GM19240 (cell line): ENCODE data around the gene EVC.

Experiments used
- DNase-seq: peaks from one replicate; pipeline ENCODE4 v3.0.0; 2011; ENCODE audit warnings: low spot score; ENCODE audit not compliant: insufficient read length

Gene EVC

DNA sequence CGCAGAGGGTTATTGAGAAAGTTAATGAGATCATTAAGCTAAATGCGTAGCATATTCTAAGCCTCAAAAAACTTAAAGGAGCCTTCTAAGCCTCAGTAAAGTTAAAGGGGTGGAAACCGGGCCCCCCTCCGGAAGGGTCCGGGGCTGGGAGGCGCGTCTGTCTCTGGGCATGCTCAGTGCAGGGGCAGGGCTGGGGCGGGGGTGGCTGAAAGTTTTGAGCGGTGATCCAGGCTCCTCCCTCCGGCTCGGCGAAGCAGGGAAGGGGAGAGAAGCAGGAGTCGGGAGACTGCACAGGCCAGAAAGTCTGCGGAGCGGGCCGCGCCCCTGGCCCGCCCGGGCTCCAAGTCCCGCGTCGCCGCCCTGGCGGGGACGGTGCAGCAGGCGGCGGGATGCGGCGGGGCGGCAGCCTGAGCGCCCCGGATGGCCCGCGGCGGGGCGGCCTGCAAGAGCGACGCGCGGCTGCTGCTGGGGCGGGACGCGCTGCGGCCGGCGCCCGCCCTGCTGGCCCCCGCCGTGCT lies at the start of gene EVC:
Gene EVC, plus strand, starts transcription at position 241 of the 518 bp plus-strand sequence. Its CDS starts 180 bp downstream, at position 421.
- no peak for DNase-seq

DNA sequence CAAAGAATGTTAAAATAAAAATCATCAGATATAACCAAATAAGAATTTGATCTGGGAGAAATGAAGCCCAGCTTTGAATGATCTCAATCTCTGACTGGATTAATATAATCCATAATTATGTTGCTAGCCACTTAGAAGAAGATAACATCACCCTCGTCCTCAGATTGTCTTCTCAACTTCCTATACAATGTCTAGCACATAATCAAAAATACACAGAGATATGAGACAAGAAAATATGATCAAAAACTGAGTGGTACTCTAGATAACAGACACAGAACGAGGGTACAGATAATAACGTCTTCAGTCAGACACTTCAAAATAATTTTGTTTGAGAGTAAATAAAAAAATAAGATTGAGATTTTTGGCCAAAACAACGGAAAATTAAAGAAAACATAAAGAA lies 49.8 kb upstream of the EVC start:
- no peak for DNase-seq

DNA sequence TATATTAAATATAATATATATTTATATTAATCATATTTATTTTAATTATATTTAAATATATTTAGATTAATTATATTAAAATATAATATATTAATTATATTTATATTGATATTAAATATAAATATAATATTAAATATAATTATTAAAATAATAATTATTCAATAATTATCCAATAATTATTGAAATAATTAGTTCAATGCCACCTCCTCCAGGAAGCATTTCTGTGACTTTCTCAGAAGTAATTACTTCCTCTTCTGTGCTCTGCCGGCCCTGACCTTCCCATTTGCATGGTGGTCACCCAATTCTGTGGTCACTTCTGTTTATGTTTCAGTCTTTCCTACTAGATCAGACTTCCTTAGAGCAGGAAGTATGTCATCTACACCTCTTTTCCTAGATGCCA lies 48.4 kb upstream of the EVC start:
- DNase-seq = no peak

DNA sequence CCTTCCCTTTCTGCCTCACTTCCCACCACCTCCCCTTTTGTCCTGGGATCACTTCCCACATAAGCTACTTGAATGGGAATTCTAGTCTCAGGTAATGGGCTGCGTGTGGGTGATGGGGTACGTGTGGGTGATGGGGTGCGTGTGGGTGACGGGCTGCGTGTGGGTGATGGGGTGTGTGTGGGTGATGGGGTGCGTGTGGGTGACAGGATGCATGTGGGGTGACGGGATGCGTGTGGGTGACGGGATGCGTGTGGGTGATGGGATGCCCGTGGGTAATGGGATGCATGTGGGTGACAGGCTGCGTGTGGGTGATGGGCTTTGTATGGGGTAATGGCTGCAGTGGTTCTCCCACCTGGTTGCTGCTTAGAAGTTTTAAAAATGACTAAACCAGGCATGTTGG lies 46.2 kb upstream of the EVC start:
- DNase-seq = no peak

DNA sequence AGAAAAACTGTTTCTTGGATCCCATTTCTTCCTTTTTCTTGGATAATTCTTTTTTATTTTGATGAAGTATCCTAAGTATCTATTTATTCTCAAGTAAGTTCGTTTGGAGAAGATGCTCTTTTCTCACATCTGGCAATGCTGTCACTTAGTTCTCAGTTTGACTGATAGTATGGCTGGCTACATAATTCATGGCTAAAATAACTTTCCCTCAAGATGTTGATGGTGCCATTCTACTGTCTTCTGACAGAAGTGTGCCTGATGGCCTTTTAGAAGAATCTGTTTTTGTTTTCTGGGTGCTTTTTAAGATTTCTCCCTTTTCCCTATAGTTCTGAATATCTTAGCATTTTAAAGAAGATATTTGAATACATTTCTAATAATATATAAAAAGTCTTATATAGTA lies 44.3 kb upstream of the EVC start:
- no peak for DNase-seq

DNA sequence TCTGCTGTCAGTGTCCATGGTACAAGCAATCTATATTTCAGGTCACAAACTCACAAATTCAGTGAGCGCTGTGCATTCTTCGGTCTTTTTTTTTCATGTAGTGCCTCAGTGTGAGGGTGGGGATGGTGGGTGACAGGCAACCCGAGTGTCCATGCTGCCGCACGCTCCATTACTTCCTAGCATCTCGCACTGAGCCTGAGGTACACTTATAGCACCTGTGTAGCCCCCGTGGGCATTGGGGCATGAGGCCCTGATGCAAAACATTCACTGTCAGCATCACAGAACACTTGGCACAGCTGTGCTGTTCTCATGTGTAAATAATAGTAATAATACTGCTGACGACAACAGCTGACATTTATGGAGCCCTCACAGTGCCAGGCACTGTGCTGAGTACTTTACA lies 34.2 kb upstream of the EVC start:
- no peak for DNase-seq

DNA sequence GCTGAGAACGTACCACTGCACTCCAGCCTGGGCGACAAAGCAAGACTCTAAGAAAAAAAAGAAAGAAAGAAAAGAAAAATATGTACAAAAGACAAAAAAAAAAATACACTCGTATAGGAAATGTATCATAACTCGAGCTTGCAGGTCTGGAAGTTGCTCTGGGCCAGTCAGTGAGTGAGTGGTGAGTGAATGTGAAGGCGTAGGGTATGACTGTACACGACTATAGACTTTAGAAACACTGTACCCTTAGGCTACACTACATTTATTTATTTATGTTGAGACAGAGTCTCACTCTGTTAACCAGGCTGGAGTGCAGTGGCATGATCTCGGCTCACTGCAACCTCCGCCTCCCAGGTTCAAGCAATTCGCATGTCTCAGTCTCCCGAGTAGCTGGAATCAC lies 32.0 kb upstream of the EVC start:
- no peak for DNase-seq

DNA sequence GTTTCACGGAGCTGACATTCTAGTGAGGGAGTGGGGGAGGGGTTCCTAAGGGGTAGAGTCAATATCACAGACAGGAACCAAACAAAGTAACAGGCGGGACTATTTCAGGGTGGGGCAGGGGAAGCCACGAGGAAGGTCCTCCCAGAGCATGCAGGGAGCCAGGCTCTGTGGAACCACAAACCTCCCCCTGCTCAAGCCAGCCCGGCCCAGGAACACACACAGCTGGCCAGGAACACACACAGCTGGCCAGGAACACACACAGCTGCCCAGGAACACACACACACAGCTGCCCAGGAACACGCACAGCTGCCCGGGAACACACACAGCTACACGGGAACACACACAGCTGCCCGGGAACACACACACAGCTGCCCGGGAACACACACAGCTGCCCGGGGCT lies 27.4 kb upstream of the EVC start:
- no peak for DNase-seq

DNA sequence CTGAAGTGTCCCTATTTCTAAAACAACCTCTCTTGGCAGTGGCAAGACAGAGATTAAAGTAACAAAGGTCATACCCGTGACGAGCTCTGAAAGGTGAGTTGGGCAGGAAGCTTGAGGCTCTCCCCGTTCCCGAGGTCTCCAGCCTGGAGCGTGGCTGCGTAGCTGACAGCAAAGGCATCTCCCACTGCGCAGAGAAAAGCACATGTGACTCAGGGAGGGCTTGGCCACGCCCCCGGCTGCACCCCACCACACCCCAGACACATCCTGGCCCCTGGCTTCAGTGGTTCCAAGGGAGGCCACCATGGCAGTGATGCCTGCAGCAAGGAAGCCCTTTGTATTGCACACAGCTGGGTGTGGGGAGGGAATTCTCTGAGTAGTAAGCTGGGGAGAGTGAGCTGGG lies 25.7 kb upstream of the EVC start:
- no peak for DNase-seq

DNA sequence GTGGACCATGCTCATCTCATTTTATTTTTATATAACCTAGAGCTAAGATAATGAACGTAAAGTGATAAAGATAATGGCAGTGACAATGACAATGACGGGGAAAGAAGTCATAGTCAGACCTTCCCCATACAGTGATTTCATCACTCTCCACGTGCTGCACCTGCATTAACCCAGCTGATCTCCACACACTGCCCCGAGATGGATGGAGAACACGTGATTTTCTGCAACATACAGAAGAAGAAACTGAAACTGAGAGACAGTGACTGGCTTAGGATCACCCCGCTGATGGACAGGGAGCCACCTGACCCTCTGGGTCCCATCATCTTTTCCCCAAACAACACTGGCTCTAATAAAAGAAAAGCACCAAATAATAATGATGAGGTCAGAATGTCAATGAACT lies 24.7 kb upstream of the EVC start:
- no peak for DNase-seq

DNA sequence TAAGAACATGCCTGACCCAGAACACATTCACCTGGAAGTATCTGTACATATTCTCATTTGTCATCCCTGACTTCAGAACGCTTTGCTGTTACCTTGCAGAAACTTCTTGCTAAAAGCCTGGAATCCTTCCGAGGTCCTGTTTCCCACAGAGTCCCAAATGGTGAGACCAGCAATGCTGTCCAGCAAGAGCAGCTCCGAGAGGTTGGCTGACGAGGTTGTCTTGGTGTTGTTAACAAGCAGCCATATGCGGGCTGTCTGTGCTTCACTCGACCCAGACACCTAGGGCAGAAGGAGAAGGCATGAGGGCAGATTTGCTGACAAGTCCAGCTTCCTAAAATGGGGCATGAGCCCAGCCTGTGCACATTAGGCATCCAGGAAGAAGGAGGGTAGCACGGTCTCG lies 21.9 kb upstream of the EVC start:
- no peak for DNase-seq

DNA sequence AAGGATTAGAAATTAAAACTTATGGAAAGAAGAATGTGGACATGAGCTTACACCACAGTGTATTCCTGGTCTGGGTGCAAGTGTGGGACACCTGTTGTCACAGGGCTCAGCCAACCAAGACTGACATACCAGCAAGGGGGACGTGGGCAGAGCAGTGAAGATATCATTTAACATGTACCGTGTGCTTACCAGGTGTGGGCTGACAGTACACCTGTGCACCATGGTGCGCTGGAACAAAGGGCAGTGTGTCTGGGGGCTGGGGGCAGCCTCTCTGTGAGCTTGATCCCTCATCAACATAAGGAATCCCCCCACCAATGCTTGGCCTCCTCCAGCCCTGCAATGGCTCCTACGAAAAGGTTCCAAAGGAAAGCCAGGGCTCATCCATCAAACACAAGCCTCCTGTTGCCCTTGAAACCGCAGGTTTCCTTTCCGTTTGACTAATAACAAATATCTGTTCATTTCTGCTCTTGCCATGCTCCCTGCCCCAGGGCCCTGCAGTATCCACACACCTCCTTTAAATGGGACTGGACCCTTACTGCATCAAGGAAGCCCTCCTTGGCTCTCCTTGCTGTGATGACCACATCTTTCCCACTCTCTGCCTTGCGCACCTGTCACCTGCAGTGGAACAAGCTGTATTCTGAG lies 19.4 kb upstream of the EVC start:
- no peak for DNase-seq

DNA sequence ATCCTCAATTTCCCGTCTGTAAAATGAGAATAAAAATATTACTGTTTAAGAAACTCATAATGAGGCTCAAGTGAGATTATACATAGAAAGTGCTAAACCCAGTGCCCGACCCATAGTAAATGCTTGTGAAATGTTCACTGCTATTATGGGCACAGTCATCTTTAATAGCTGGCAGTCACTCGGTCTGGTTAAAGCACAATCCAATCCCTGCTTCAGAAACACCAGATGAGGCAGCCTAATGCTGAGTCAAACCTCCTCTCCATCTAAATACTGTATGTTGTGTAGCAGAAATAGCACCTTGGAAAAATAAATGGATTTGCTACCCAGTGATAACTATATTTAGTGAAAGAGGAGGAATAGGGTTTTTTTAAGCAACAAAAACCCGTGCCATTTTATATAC lies 17.1 kb upstream of the EVC start:
- DNase-seq = no peak

DNA sequence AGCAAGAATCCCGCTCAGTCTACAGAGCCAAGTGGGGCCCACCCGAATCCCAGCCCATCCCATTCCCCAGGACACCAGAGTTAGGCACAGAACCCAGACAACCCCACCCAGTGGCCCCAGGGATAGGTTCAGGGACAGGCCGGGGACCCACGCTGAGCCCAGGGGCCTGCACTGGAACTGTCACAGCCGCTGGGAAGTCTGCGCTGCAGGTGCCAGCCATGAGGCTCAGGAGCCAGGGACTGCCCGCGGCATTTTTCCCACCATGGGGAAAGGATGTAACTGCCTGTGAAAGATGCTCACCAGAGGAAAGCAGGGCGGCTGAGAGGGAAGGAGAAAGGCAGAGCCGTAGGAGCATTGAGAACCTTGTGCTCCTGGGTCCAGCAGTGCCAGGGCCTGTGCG lies 14.7 kb upstream of the EVC start:
- no peak for DNase-seq

DNA sequence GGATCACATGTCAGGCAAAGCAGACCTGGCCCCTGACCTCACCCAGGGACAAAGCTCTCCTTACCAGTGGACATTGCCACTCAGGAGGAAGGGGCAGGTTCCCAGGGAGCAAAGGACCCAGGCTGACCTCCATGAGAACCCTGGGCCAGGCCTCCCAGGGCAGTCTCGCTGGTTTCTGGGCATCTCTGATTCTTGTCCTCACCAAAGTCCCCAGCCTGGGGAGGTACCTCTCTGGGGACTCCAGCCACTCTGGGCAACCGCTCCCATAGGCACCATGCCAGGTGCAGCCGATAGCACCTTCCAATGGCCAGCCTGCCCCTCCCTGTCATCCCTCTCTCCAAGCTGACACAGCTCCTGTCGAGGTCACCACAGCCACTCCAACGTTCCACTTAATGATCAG lies 10.5 kb upstream of the EVC start:
- DNase-seq = no peak

DNA sequence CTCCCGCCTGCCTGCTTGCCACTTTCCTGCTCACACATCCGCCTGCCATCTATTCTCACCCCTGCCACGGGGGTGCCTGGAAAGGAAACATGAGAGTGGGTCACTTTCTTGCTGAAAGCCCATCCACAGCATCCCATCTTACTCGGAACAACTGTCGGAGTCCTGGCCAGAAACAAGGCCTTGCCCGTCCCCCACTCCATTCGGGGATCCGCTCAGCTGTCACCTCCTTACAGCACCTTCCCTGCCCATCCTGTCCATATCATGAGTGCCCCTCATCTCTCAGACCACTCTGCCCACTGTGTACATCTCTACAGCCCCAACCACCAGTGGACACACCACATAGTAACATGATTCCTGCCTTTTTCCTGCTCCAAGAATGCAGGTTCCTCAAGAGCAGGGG lies 9.0 kb upstream of the EVC start:
- no peak for DNase-seq

DNA sequence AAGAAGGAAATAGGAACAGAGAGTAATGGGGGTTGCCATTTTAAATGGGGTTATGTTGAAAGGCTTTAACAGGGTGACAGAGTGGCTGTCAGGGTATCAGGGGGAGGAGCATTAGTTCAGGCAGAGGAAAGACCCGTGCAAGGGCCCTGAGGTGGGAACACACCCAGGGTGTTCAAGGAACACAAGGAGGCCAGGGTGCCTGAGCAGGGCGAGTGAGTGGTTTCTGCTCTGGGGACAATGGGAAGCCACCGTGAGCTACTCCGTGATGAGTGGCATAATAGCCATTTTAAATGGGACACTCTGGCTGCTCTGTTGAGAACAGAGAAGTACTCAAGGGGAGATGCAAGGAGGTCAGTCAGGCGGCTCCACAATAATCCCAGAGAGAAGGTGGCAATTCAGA lies 7.2 kb upstream of the EVC start:
- no peak for DNase-seq

DNA sequence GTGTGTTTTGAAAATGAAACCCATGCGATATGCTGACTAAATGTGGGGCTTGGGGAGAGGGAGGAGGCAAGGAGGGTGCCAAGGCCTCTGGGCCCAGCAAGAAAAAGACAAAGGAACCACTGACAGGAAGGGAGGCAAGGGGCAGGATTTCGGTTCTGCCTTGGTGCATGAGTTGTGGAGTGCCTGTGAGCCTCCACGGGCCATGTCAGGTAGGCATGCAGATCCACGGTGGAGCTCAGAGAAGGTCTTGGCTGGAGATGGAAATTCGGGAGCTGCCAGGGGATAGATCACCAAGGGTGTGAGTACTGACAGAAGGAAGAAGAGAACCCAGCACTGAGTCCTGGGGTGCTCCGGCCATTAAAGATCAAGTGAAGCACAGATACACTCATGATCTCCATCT lies 6.7 kb upstream of the EVC start:
- no peak for DNase-seq

DNA sequence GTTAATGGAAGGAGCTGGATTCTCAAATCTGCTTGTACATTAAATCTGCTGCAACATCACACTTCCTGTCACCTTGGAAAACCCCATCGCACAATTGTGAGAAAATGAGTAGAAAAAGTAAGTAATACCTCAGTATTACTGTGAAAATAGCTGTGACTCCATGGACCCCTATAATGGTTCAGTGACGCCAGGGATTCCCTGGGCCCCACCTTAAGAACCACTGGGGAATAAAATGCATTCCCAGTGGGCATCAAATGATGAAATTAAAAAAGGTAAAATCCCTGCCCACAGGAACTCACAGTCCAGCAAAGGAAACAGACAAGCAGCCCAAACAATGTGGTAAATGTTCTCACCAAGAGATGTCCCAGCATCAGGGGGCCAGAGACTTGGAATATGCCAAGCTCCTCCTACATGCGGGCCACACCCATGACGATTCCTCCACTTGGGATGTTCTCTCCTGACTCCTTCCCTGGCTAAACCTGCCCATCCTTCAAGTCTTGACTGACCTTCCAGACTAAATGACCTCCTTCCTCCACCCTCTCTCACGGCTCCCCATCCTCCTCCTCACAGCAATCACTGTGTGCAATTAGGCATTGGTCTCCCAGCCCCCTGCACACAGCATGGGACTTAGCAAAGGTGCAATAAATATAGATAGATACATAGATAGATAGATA lies 5.2 kb upstream of the EVC start:
- DNase-seq = no peak

DNA sequence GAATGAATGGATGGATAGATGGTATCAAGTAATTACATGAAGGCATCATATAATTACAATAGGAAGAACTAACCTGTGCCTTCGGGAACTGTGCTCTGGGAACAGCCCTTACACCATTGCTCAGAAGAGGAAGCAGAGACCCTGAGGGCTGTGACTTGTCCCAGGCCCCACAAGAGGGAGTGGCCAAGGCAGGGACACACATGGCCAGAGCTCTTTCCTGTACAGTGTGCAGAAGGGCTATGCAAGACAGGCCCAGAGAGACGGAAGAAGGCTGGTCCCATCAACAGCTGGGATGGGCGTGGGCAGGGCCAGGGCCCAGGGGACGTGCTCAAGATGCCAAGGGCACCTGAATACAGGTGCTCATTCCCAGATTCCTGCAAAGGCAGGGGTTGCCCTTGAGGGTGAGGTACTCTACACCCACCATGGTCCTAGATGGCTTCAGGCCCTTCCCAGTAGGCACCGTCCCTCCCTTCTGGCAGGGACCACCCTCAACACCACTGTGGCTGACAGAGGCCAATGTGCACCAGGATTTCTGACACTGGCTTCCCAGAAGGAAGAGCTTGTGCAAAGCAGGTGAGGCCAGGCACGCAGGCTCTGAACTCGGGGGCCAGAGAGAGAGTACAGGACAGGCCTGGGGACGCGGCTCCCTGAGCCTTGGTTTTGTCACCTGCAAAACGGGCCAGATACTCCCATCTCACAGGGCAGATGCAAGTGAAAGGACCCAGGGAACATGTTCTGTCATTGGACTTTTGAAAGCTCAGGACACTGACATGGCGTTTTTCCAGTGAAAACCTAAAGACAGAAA lies 4.3 kb upstream of the EVC start:
- DNase-seq = no peak

DNA sequence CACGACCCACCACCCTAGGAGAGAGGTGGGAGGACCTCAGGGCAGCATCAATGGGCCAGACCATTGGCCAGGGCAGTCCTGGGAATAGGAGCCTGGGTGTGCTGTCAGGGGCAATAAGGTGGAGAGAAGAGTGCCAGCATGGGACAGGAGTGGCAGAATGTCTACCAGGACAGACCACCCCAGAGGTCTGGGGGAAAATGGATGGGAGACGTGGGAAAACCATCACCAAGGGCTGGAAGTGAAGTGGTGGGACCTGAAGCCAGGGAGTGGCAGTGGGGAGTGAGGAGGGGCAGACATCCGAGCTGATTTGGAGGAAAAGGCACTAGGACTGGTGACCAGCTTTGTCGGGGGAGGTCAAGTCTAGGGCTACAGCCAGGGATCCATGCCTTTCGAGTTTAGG lies 3.6 kb upstream of the EVC start:
- no peak for DNase-seq

DNA sequence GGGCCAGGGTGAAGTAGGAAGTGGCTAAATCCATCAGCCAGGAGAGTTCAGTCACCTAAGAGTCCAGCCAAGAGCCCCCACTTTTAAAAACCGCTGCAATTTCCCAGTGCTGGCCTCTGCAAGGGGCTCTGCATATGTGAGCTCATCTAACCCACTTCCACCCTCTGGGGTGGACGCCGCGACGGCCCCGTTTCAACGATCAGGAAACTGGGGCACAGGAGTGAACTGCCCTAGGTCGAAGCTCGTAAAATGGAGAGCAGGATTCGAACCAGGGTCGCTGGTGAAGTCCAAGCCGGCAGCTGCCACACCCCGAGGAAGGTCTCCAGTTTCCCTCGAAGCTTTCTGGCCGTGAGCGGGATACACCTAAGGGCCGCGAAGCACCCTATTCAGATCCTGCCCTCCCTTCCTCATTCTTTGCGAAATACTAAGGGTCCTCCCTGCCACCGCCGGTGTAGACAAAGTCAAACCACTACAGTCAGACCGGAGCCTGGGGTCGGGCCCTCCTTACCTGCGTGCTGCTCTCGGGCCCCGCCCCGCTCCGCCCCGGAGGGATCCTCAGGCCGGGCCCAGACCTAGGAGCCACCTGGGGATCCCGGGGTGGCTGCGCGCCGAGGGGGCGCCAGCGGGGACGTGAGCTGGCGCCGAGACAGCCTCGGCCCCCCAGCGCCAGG lies 3.1 kb upstream of the EVC start:
- DNase-seq = no peak
